Aorta (tissue), 5 donors: Measurements from ENCODE around the gene CD3D. TPM values are rescaled to one million over a fixed set of nuclear protein-coding genes. Genes with fewer than 3 reads are reported as not detected.

Experiments
- ATAC-seq: fragments of 200-7000 bp; cut with Tn5 transposase; one replicate; pipeline ENCODE4 v1.9.1; 2022; ENCODE audit warnings: moderate library complexity; ENCODE audit not compliant: low FRiP score
- DNase-seq, 2 donors: peaks; one replicate each; pipeline ENCODE4 v3.0.0-alpha.2; 2020
- H3K27ac ChIP-seq, 2 donors: one replicate each; pipeline ENCODE4 v1.5.1; 2013; ENCODE audit warnings: low read length in 2 of 2, mild to moderate bottlenecking in 2 of 2, moderate library complexity in 2 of 2, control low read depth in 1 of 2, inconsistent platforms in 1 of 2, low read depth in 1 of 2
- H3K27me3 ChIP-seq, 2 donors: one replicate each; pipeline ENCODE4 v1.6.1; 2013; ENCODE audit warnings: control low read depth in 1 of 2, low read length in 1 of 2, mild to moderate bottlenecking in 1 of 2, moderate library complexity in 1 of 2; ENCODE audit not compliant: insufficient read depth in 2 of 2, control insufficient read depth in 1 of 2
- H3K36me3 ChIP-seq, 2 donors: one replicate each; pipeline ENCODE4 v1.6.1; 2013; ENCODE audit warnings: control low read depth in 1 of 2, low read length in 1 of 2, mild to moderate bottlenecking in 1 of 2; ENCODE audit not compliant: insufficient read depth in 2 of 2, control insufficient read depth in 1 of 2
- H3K4me1 ChIP-seq, 2 donors: one replicate each; pipeline ENCODE4 v1.6.1; 2013; ENCODE audit warnings: low read length in 2 of 2, control low read depth in 1 of 2, mild to moderate bottlenecking in 1 of 2, moderate library complexity in 1 of 2; ENCODE audit not compliant: insufficient read depth in 2 of 2, control insufficient read depth in 1 of 2
- H3K4me3 ChIP-seq, 2 donors: one replicate each; pipeline ENCODE4 v1.5.1; 2013; ENCODE audit warnings: low read length in 2 of 2, control low read depth in 1 of 2, mild to moderate bottlenecking in 1 of 2
- H3K9me3 ChIP-seq: one replicate; pipeline ENCODE4 v1.6.1; 2013; ENCODE audit warnings: mild to moderate bottlenecking, low read length; ENCODE audit not compliant: control insufficient read depth
- WGBS, 2 donors: extraction: QIAGEN DNeasy Blood & Tissue Kit; methylation state at CpG; one replicate each; pipeline ENCODE4 v1.1.7; 2013; 5-methylcytosine and 5-hydroxymethylcytosine counted together
- intact Hi-C, 2 donors: fragments of 100-400 bp; cut with DNase I; formaldehyde crosslinking; loops; one replicate each; pipeline versions ENCODE4 v1.14.2 to v1.15.0; 2022
- polyA plus RNA-seq, 2 donors: library from polyadenylated mRNA; stranded (reverse); fragments of 200-250 nt; gene quantifications; one replicate each; pipeline ENCODE4 v1.2.3, GENCODE V29; 2013
- total RNA-seq, 2 donors: library from RNA; stranded (reverse); fragmentation: NEBNext Ultra II Directional; extraction: Animal tissue kit (Norgen Biotek cat#: 25700); gene quantifications; one replicate each; pipeline ENCODE4 v1.2.1, GENCODE V29; 2021
- donor health status: healthy with polysubstance abuse.
- donor health status: Bipolar disorder and iron deficiency.
- donor health status: DM: no; HTN: no; CAD: no.
- donor health status: DM: no; HTN: no; CAD: no.
- donor health status: DM: yes; HTN: yes; CAD: no.

Gene CD3D
- total and polyA plus RNA-seq, 4 donors = 0.36 to 3.9 (median 3.1) TPM

GRCh38 chr11:118322721-118323120, 19.8 kb downstream of the CD3D start:
- intact Hi-C loops = no loop called here
- ATAC-seq (no peak), DNase-seq (no peak)
- no peak overlapping the region for H3K4me3 ChIP-seq
- no peak overlapping the region for H3K27ac ChIP-seq
- WGBS, 2 donors = 93 to 95% methylated on average over 19 of the region's 19 CpGs
- H3K27me3 ChIP-seq = no peaks in the 10 kb centered on the region
- H3K36me3 ChIP-seq = no peaks in the 10 kb centered on the region
- no peaks in the 10 kb centered on the region for H3K4me1 ChIP-seq
- H3K9me3 ChIP-seq = no peaks in the 10 kb centered on the region

GRCh38 chr11:118321386-118322082, 21.0 kb downstream of the CD3D start:
- Histone ChIP-seq H3K9me3 (peaks cover 3% of the 10 kb centered on the region), H3K27ac (no peak overlapping the region), H3K36me3 (no peaks in the 10 kb centered on the region), H3K27me3 (no peaks in the 10 kb centered on the region), H3K4me3 (no peak overlapping the region), H3K4me1 (no peaks in the 10 kb centered on the region)
- WGBS, 2 donors = 74 to 80% methylated on average over 5 of the region's 5 CpGs
- intact Hi-C loops = no loop called here
- ATAC-seq (no peak), DNase-seq (no peak)

- no peaks in the 10 kb centered on the region for H3K36me3 ChIP-seq
- intact Hi-C loops = no loop called here
- DNase-seq (no peak), ATAC-seq (no peak)
- no peaks in the 10 kb centered on the region for H3K27me3 ChIP-seq
- H3K9me3 ChIP-seq = peaks cover 3% of the 10 kb centered on the region
- no peak overlapping the region for H3K27ac ChIP-seq
- 86 to 87% methylated on average over 3 of the region's 3 CpGs for WGBS, 2 donors
- H3K4me1 ChIP-seq = no peaks in the 10 kb centered on the region
- no peak overlapping the region for H3K4me3 ChIP-seq
These were observed 22.0 kb downstream of the CD3D start for GRCh38 chr11:118320515-118320914.

GRCh38 chr11:118319337-118319707, 23.2 kb downstream of the CD3D start:
- Histone ChIP-seq H3K27me3 (no peaks in the 10 kb centered on the region), H3K4me1 (no peaks in the 10 kb centered on the region)
- intact Hi-C loops = no loop called here

GRCh38 chr11:118318581-118319336, 23.7 kb downstream of the CD3D start:
- H3K36me3 ChIP-seq = no peaks in the 10 kb centered on the region
- DNase-seq = no peak
- H3K4me1 ChIP-seq = no peaks in the 10 kb centered on the region
- WGBS, 2 donors = 91 to 92% methylated on average over 10 to 11 of the region's 11 CpGs
- no peak overlapping the region for H3K27ac ChIP-seq
- no peak for ATAC-seq
- no peak overlapping the region for H3K4me3 ChIP-seq
- H3K27me3 ChIP-seq = no peaks in the 10 kb centered on the region
- H3K9me3 ChIP-seq = peaks cover 3% of the 10 kb centered on the region
- intact Hi-C loops = no loop called here

More at GRCh38 chr11:118319337-118319707, 23.2 kb downstream of the CD3D start:
- DNase-seq (no peak), ATAC-seq (no peak)
- H3K36me3 ChIP-seq = no peaks in the 10 kb centered on the region
- H3K4me3 ChIP-seq = no peak overlapping the region
- H3K27ac ChIP-seq = no peak overlapping the region
- peaks cover 3% of the 10 kb centered on the region for H3K9me3 ChIP-seq
- WGBS, 2 donors = 64 to 70% methylated on average over 1 of the region's 1 CpG

GRCh38 chr11:118318124-118318523, 24.4 kb downstream of the CD3D start:
- ATAC-seq (no peak), DNase-seq (no peak)
- no peaks in the 10 kb centered on the region for H3K4me1 ChIP-seq
- H3K9me3 ChIP-seq = peaks cover 3% of the 10 kb centered on the region
- H3K36me3 ChIP-seq = no peaks in the 10 kb centered on the region
- intact Hi-C loops = no loop called here
- no peak overlapping the region for H3K27ac ChIP-seq
- H3K27me3 ChIP-seq = no peaks in the 10 kb centered on the region
- 87 to 88% methylated on average over 4 of the region's 4 CpGs for WGBS, 2 donors
- H3K4me3 ChIP-seq = no peak overlapping the region

GRCh38 chr11:118314988-118315411, 27.5 kb downstream of the CD3D start:
- Histone ChIP-seq H3K4me3 (no peak overlapping the region), H3K9me3 (peaks cover 3% of the 10 kb centered on the region), H3K36me3 (no peaks in the 10 kb centered on the region), H3K27ac (no peak overlapping the region), H3K27me3 (no peaks in the 10 kb centered on the region), H3K4me1 (no peaks in the 10 kb centered on the region)
- DNase-seq (no peak), ATAC-seq (no peak)
- 27 to 32% methylated on average over 7 of the region's 7 CpGs for WGBS, 2 donors
- intact Hi-C loops = no loop called here

GRCh38 chr11:118313242-118313641, 29.3 kb downstream of the CD3D start:
- Histone ChIP-seq H3K9me3 (peaks cover 3% of the 10 kb centered on the region), H3K27me3 (no peaks in the 10 kb centered on the region), H3K4me3 (no peak overlapping the region), H3K27ac (no peak overlapping the region), H3K36me3 (no peaks in the 10 kb centered on the region), H3K4me1 (no peaks in the 10 kb centered on the region)
- 26 to 37% methylated on average over 4 of the region's 4 CpGs for WGBS, 2 donors
- no peak for DNase-seq
- intact Hi-C loops = no loop called here
- ATAC-seq = no peak

- Histone ChIP-seq H3K9me3 (peaks cover 1% of the 10 kb centered on the region), H3K4me1 (no peaks in the 10 kb centered on the region), H3K27ac (no peak overlapping the region), H3K4me3 (no peak overlapping the region), H3K36me3 (no peaks in the 10 kb centered on the region), H3K27me3 (no peaks in the 10 kb centered on the region)
- DNase-seq (no peak), ATAC-seq (no peak)
- intact Hi-C loops = no loop called here
- 89 to 90% methylated on average over 2 of the region's 2 CpGs for WGBS, 2 donors
These were observed 30.2 kb downstream of the CD3D start for GRCh38 chr11:118312328-118312727.
